HepG2 (cell line): ENCODE results near the gene LGI4. TPM values are rescaled to one million over a fixed set of nuclear protein-coding genes. Genes with fewer than 3 reads are reported as not detected.

Experiments used
- ATAC-seq: fragments of 200-7000 bp; cut with Tn5 transposase; 3 replicates; pipeline ENCODE4 v1.9.1; 2020; ENCODE audit warnings: mild to moderate bottlenecking, moderate library complexity
- BruUV-seq: library from RNA; stranded (reverse); fragments of 400-500 nt; replicated peaks from 2 replicates; lab custom pipeline; 2021; lab: Mats Ljungman, UMichigan
- CTCF ChIA-PET: fragments of 300-600 bp; formaldehyde crosslinking; extraction: SDS; loops from one replicate; lab custom pipeline; 2021; ENCODE audit warnings: low total read pairs, inconsistent platforms, low intra/inter-chr PET ratio; lab: Yijun Ruan, JAX
- POLR2A ChIA-PET: fragments of 350-600 bp; sonication (Branson Sonifier 250); formaldehyde crosslinking; loops from one replicate; lab custom pipeline; 2020; ENCODE audit warnings: antibody characterized with exemption, inconsistent platforms; lab: Yijun Ruan, JAX
- DNase-seq: peaks from one replicate; pipeline ENCODE4 v3.0.0-alpha.2; 2015; ENCODE audit warnings: low spot score
- FAIRE-seq: peaks from 3 replicates; lab custom pipeline; 2011; peaks lifted over from hg19 to GRCh38; lab: Jason Lieb, UNC
- H2AFZ ChIP-seq: one replicate; pipeline ENCODE4 v1.6.1; 2011; ENCODE audit warnings: low read length, inconsistent platforms
- H3K27ac ChIP-seq: fragments of 300-600 bp; 3 replicates; pipeline ENCODE4 v1.8.0; 2011; ENCODE audit warnings: mixed run types, mild to moderate bottlenecking, mixed read lengths, low read length, inconsistent platforms; ENCODE audit not compliant: insufficient read depth; ENCODE audit errors: extremely low read length
- H3K27me3 ChIP-seq, 2 experiments: fragments of 200-600 bp in 1 of 2; 2 replicates in 1 of 2; 3 replicates in 1 of 2; pipeline versions ENCODE4 v1.6.0 to v1.8.0; 2011; ENCODE audit warnings: low read length in 2 of 2, mild to moderate bottlenecking in 2 of 2, moderate library complexity in 2 of 2, inconsistent platforms in 1 of 2; ENCODE audit not compliant: insufficient read depth in 2 of 2, control insufficient read depth in 1 of 2
- H3K36me3 ChIP-seq, 2 experiments: fragments of 200-600 bp in 1 of 2; replicated peaks in 1 of 2; 2 replicates in 1 of 2; 3 replicates in 1 of 2; pipeline versions ENCODE4 v1.5.1 to v1.8.0; 2011; ENCODE audit warnings: low read length in 2 of 2, inconsistent platforms in 1 of 2; ENCODE audit not compliant: insufficient read depth in 2 of 2, control insufficient read depth in 1 of 2
- H3K4me1 ChIP-seq: 2 replicates; pipeline ENCODE4 v1.5.1; 2012; ENCODE audit warnings: low read length, inconsistent platforms; ENCODE audit not compliant: insufficient read depth
- H3K4me2 ChIP-seq: 2 replicates; pipeline ENCODE4 v1.6.0; 2011; ENCODE audit warnings: low read depth, low read length, inconsistent platforms
- H3K4me3 ChIP-seq, 3 experiments: fragments of 200-600 bp in 1 of 3; sonication (generic), shearing (Covaris generic) in 1 of 3; replicated peaks in 1 of 3; 2 replicates each; pipeline ENCODE4 v1.5.1; 2011 to 2016; ENCODE audit warnings: low read length in 3 of 3, inconsistent platforms in 2 of 3, low read depth in 2 of 3, mild to moderate bottlenecking in 2 of 3, control low read depth in 1 of 3, mixed read lengths in 1 of 3; ENCODE audit not compliant: insufficient read depth in 1 of 3
- H3K79me2 ChIP-seq: one replicate; pipeline ENCODE4 v1.6.1; 2011; ENCODE audit warnings: low read length, inconsistent platforms; ENCODE audit not compliant: insufficient read depth
- H3K9ac ChIP-seq: 2 replicates; pipeline ENCODE4 v1.6.0; 2011; ENCODE audit warnings: mild to moderate bottlenecking, low read depth, low read length, inconsistent platforms; ENCODE audit not compliant: insufficient read depth
- H3K9me3 ChIP-seq: 2 replicates; pipeline ENCODE4 v1.5.1; 2012; ENCODE audit warnings: mild to moderate bottlenecking, low read length
- H4K20me1 ChIP-seq: 2 replicates; pipeline ENCODE4 v1.6.0; 2011; ENCODE audit warnings: inconsistent platforms, mild to moderate bottlenecking, low read length, moderate library complexity; ENCODE audit not compliant: insufficient read depth
- KLF16 ChIP-seq, 2 experiments: sonication (generic) in 1 of 2; formaldehyde crosslinking in 1 of 2; IDR thresholded peaks; 2 replicates each; pipeline versions ENCODE4 v1.6.1 to v1.8.0; 2016 to 2023; ENCODE audit warnings: missing genetic modification reagents in 2 of 2, missing compliant biosample characterization in 1 of 2
- ZNF687 ChIP-seq: sonication (generic); formaldehyde crosslinking; IDR thresholded peaks from 2 replicates; pipeline ENCODE4 v1.5.1; 2020; ENCODE audit warnings: mild to moderate bottlenecking, missing genetic modification reagents, moderate library complexity
- WGBS: methylation state at CpG from one replicate; pipeline ENCODE4 v1.1.6; 2017; ENCODE audit warnings: low lambda C conversion rate; 5-methylcytosine and 5-hydroxymethylcytosine counted together
- in situ Hi-C: cut with HindIII; loops from 2 replicates; pipeline ENCODE4 v1.10.0; 2017; ENCODE audit warnings: low pct_unique_long_range_greater_than_20kb; ENCODE audit not compliant: extremely low pct_ligation_motif_present
- intact Hi-C: fragments of 100-400 bp; cut with micrococcal nuclease; formaldehyde crosslinking; loops from one replicate; pipeline ENCODE4 v1.10.0; 2022; ENCODE audit not compliant: unreplicated experiment
- polyA plus RNA-seq, 8 experiments: library from polyadenylated mRNA; depleted of rRNA in 3 of 8; stranded (reverse) in 7 of 8; unstranded in 1 of 8; fragments of >200 nt; fragmentation: Illumina TruSeq in 4 of 8; extraction: Trizol in 4 of 8; gene quantifications; 2 replicates each; pipeline versions ENCODE4 v1.2.1 to v1.2.3, GENCODE V29; 2011 to 2016; ENCODE audit warnings: low read depth in 4 of 8, missing spikeins in 1 of 8, mixed read lengths in 1 of 8; ENCODE audit not compliant: insufficient read depth in 1 of 8
- total RNA-seq, 5 experiments: library from RNA; depleted of rRNA; stranded (reverse); fragments of >200 nt; fragmentation: Illumina TruSeq; extraction: Trizol; gene quantifications; 2 replicates each; pipeline ENCODE4 v1.2.3, GENCODE V29; 2016; ENCODE audit warnings: low read depth in 1 of 5

The LGI4 gene
- total and polyA plus RNA-seq, 2 of the 13 experiments (the other 11 are each of a cell fraction or from before 2014, with no cell fraction given): 2.8 TPM; not detected in 1

GRCh38 chr19:35124098-35125060, 10.5 kb downstream of the LGI4 start:
- Histone ChIP-seq H3K27ac (no peak overlapping the region), H3K79me2 (no peaks in the 10 kb centered on the region), H3K9ac (no peak overlapping the region), H3K9me3 (no peaks in the 10 kb centered on the region), H3K27me3 (no peaks in the 10 kb centered on the region), H4K20me1 (no peaks in the 10 kb centered on the region), H3K4me2 (no peak overlapping the region), H3K36me3 (no peaks in the 10 kb centered on the region), H3K4me3 (no peak overlapping the region), H3K4me1 (peaks cover 88% of the 10 kb centered on the region), H2AFZ (no peak overlapping the region)
- no peak for TF ChIP-seq KLF16 (CRISPR knock-in tag; IDR thresholded peaks at IDR 0.05)
- TF ChIP-seq ZNF687: peak; percentile 10; the same call in 1 of the 2 replicates
- no TSS peak for BruUV-seq
- no peak for FAIRE-seq
- ChIA-PET CTCF (no interaction called here), POLR2A (no interaction called here)
- intact Hi-C loops (no loop called here), in situ Hi-C loops (no loop called here)
- no peak for DNase-seq
- WGBS: 96% methylated on average over 42 of the region's 42 CpGs
- no peak for ATAC-seq
